NCI-H2081 (cell line): ENCODE results near the gene PRR14L.
"Not testable (repeated sequence)": the region's sequence is repeated elsewhere in the genome, so short reads cannot be mapped to it uniquely, and the experiment has no call there.

Experiments used
- DNase-seq, 2 experiments: peaks; one replicate each; lab custom pipeline; 2025; lab: John Stamatoyannopoulos, UW

PRR14L gene

DNA sequence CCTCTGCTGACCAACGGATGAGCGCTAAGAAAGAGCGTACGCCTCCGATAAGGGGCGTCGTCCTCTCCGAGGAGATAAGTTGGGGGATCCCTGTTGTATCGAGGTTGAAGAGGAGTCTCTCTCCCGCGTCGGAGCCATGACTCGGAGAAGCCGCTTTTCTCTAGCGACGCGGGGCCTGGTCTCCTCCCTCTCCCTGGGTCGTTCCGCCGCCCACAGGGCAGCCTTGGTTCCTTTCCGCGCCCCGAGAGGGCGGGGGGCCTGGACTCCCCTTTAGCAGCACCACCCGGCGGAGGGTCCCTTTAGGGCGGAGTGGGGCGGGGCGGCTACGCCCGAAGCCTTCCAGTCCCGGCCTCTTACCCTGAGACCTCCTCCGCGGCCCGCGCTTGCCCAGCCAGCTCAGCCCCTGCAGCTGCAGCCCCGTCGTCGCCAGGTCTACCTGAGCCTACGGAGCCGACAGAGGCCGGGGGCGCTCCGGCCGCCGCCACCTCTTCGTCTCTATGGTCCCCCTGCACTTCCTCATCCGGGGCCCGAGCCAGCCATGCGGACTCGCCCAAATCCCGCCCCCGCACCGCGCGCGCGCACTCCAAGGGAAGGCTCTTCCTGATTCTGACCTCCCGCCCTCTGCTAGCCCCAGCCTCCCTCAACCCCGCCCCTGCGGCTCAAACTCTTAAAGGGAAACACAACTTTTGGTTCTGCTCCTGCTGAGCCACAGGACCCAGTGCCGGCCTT, at the start of gene PRR14L:
TSS of gene PRR14L (minus strand) at position 497 of the 729 bp plus-strand sequence. CDS start 11,272 bp downstream, outside the sequence.
- DNase-seq = peak; percentile 91 to 94

GRCh38 chr22:31799358-31799757, 49.4 kb upstream of the PRR14L start:
- not testable (repeated sequence) for DNase-seq

DNA sequence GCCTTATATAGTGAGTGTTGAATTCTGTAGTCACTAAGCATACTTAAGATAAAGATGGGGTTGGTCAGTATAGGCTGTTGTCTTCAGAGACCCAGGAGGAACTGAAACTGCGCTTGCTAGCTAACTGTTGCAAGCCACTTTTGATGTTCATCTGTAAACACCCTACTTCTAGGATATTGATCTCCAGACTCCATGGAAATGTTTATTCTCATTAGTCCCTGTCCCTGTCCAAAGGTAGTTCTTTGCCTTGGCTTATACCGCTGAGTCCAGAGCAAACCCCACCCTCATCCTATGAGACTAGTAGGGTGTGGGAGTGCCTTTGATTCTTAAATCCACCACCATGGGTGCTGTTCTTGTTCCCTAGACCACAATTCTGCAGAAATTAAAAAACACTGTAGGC, 40.3 kb upstream of the PRR14L start:
- DNase-seq = no peak

DNA sequence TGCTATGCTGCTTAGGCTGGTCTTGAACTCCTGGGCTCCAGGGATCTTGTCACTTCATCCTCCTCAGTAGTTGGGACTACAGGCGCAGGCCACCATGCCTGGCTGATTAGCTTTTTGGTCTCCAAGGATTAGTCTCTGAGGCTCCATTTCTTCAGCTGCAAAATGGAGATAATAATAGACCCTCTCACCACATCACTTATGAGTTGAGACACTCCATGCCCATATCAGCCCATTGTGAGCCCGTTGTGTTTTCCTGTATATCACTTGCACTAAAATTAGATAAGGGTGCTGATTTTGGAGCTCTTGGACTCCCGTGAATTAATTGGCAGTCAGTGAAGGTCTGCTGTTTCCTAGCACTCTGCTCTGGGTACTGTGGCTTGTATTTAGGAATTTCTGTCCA, 39.9 kb upstream of the PRR14L start:
- no peak for DNase-seq

DNA sequence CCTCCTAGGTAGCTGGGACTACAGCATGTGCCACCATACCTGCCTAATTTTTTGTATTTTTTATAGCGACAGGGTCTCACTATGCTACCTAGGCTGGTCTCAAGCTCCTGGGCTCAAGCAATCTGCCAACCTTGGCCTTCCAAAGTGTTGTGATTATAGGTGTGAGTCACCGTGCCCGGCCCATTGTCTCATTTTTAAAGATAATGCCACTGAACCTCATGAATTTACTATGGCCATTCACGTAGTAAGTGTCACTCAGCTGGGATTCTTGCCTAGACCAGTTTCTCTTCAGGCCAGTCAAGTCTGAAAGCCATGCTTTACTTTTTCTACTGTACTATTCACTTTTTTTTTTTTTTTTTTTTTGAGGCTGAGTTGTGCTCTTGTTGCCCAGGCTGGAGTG, 26.3 kb upstream of the PRR14L start:
- no peak for DNase-seq

- no peak for DNase-seq
Measured at GRCh38 chr22:31773416-31773815, 23.5 kb upstream of the PRR14L start.

- no peak for DNase-seq
Measured at GRCh38 chr22:31768422-31769059, 18.6 kb upstream of the PRR14L start.

GRCh38 chr22:31764785-31765184, 14.9 kb upstream of the PRR14L start:
- no peak for DNase-seq

DNA sequence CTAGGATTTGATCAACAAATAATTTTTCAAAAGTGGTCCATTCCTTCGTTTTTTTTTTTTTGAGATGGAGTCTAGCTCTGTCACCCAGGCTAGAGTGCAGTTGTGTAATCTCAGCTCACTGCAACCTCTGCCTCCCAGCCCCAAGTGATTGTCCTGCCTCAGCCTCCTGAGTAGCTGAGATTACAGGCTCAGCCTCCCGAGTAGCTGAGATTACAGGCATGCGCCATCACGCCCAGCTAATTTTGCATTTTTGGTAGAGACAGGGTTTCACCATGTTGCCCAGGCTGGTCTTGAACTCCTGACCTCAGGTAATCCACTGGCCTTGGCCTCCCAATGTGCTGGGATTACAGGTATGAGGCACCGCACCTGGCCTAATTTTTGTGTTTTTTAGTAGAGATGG, 8.9 kb upstream of the PRR14L start:
- DNase-seq = not testable (repeated sequence)

DNA sequence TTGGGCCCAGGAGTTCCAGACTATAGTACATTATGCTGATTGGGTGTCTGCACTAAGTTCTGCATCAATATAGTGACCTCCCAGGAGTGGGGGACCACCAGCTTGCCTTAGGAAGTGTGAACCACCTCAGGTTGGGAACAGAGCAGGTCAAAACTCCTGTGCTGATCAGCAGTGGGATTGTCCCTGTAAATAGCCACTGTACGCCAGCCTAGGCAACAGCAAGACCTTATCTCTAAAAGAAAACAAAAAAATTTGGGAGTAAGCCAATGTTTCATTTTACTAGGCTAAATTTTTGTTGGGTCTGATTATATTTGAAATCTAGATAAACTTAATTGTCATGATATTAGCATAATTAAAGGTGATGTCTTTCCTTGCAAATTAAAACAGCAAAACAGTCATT, 7.3 kb upstream of the PRR14L start:
- DNase-seq = no peak

DNA sequence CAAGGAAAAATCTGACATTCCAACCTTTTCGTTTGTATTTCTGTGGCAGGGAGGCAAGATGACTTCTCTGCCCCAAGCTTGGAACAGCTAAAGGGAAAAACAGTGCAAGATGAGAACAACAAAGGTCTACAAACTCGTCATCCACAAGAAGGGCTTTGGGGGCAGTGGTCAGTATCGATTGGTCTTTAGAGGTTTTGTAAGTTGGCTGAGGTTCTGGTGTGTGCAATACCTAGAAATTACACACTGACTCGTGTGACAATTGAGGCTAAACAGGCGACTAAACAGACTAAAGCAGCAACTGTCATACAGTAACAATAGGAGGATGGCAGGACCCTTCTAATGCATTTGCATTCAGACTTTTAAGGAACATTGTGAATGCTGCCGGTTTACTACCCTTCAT, 4.9 kb upstream of the PRR14L start:
- no peak for DNase-seq

DNA sequence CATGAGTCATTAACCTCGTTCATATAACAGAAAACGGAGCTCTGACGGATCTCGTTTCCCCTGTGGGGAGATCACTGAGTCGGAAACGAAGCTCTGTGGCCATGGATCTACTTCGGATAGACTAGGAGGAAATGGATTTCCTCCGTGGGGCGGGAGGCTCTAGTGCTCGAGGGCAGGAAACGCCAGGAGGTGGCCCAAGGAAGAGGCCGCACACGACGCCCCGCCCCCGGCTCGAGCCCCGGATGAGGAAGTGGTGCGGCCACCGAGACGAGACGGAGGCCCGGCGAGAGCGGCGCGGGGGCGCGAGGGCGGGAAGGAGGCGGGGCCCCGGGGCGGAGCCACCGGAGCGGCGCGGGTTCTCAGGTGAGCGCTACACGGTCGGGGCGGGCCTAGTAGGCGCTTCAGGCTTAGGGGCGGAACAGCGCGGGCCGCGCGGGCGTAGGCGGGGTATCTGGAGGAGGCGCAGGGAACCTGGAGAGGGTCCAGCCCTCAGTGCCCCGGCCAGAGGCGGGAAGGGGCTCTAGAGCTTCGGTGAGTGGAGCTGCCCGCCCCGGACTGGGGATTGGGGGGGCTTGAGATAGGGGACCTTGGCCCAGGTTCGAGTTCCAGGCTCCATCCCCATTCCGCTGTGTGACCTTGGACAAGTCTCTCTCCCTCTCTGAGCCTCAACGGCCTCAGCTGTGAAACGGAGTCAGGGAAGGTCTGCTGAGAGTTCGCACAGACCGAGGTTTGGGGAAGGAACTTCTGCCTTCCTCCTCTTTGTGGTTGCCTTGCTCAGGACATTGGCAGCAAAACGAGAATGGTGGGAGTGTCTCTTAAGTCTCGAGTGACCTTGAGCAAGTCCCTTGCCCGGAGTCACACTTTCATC, 3.9 kb upstream of the PRR14L start, which contains the start of gene DEPDC5:
TSS of gene DEPDC5 (plus strand) at position 386 of the 868 bp plus-strand sequence. CDS start 903 bp downstream, outside the sequence.
- peak; percentile 94 to 95 for DNase-seq

- no peak for DNase-seq
Measured at GRCh38 chr22:31753005-31753633, 3.2 kb upstream of the PRR14L start.

DNA sequence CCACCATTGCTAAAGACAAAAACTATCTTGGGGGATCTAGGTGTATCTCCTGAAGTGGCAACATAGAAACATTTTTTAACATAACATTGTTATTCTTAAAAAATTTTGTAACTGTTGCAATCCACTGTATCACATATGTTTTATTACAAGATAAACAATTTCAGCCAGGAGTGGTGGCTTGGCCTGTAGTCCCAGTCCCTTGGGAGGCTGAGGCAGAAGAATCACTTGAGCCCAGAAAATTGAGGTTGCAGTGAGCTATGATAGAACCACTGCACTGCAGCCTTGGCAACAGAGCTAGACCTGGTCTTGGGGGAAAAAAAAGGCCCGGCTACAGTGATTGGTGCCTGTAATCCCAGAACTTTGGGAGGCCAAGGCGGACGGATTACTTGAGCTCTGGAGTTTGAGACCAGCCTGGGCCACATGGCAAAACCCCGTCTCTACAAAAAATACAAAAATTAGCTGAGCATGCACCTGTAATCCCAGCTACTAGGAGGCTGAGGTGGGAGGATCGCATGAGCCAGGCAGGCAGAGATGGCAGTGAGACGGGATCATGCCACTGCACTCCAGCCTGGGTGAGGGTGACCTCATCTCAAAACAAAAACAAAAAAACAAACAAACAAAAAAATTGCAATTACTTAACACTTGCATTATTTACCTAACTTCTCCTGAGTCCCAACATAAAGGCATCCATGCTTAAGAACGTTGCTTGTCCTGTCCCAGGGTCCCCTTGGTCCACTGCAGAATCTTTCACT, 2.3 kb upstream of the PRR14L start:
- no peak for DNase-seq

DNA sequence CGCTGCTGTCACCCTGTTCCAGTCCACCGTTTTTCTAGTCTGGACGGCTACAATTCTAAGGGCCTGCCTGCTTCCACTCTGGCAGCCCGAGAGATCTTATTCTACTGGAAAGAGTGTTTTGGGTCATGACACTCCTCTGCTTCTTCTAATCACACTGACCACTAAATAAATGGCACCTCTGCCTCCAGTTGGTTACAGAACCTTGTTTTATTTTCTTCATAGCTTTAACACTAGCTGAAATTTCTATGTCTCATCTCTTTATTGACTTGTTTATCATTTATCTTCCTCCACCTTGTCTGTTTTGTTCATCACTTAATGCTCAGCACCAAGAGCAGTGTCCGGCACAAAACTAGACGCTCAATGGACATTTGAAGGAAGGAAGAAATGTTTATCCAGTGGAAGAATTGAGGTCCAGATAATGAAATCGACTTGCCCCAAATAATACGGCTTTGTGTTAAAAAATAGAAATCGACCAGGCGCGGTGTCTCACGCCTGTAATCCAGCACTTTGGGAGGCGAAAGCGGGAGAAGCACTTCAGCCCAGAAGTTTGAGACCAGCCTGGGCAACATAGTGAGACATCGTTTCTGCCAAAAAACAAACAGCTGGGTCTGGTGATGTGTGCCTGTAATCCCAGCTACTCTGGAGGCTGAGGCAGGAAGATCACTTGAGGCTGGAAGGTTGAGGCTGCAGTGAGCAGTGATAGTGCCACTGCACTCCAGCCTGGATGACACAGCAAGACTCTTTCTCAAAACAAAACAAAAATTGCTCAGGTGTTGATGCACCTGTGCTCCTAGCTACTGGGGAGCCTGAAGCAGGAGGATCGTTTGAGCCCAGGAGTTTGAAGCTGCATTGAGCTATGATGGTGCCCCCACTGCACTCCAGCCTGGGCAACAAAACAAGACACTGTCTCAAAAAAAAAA, 693 bp upstream of the PRR14L start:
- no peak for DNase-seq

DNA sequence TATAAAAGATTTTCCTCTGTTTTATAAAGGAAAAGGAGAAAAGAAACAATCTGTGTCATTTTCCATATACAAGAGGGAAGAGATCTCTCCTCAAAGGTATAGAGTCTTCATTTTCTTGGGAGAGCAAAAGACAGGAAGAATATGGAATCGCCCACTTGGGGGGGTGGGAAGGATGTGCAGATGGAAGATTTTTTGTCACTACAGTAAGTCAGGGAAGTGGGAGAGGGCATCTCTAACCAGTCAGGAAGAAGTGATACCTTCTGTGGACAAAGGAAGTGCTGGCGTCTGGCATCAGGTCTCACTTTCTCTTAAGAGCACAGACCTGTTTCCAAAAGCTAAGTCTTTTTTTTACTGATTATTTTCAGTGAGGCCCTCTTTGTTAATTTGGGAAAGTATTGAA, 1.4 kb downstream of the PRR14L start:
- DNase-seq = no peak

DNA sequence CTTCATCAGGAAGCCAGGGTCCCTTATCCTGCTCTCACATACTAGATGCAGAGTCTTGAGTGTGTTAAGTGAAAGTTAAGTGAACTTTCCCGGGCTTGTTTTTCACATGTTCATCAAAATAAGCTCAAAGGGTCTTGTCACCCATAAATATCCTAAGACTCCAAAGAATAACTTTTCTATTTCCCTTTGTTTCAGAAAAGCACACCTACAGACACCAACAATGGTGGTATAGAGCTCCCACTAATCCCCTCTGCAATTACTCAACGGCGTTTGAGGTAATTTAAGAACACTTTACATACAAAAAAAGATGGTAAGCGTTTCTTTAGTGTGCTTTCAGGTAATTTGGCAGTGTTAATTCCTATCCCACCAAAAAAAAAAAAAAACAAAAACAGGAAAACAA, 2.5 kb downstream of the PRR14L start:
- DNase-seq = no peak

- no peak for DNase-seq
Measured at GRCh38 chr22:31743871-31744270, 6.1 kb downstream of the PRR14L start.

DNA sequence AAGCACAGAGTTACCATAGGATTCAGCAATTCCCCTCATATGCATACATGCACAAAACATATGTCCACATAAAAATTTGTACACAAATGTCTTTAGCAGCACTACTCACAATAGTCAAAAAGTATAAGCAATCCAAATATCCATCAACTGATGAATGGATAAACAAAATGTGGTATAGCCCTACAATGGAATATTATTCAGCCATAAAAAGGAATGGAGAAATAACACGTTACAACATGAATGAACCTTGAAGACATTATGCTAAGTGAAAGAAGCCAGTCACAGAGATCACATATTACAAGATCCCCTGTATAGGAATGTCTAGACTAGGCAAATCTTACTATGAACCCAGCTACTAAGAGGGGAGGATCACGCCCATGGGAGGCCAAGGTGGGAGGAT, 7.2 kb downstream of the PRR14L start:
- DNase-seq = no peak

DNA sequence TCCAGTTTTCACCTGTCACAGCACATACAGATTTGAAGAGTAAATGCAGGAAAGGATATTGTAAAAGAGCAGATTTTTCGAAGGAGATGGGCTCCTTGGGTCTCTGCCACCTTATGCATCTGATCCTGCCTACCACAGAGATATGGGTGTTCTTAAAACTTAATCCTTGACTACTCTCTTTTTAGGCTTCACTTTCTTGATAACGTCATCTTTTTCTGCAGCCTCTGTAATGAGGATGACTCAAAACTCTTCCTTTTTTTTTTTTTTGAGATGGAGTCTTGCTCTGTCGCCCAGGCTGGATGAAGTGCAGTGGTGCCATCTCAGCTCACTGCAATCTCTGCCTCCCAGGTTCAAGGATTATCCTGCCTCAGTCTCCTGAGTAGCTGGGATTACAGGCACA, 7.8 kb downstream of the PRR14L start:
- DNase-seq = no peak
